Measurements from ENCODE around the gene IRF2.

DNA sequence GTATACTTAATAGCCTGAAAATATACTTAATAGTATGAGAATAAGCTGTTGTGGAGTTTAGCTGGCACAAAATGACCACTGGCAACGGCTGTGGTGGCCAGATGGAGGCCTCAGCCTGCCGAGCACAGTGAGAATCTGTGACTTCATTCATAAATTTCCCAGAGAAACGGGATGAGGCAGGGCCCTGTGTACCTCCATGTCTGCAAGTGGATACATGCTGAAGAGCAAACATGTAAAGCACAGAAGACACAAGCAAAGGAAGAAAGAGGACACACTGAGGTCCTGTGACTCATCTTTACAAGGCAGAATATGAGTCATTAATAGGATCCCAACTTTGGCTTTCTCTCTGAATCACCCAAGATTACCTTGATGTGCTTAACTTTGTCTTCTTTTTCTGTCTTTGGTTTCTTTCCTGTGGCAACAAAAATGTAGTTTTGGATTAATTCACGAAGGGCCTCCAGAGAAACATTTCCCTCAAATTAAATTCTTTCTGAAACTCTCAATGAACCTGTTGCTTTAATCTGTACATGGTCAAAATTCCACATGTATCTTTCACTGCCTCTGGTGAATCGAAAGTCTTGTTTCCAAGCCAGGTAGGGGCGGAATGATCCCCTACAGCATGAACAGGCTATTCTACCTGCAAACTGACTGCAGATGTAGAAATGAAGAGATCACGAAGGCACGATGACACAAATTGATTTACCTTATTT lies 56.4 kb downstream of the IRF2 start:
- no peak for TF ChIP-seq EZH2 (IDR thresholded peaks at IDR 0.05)
- no peak for TF ChIP-seq POLR2AphosphoS5 (IDR thresholded peaks at IDR 0.05; ENCODE audit: borderline replicate concordance, low read depth, low read length)
- TF ChIP-seq FOXP2 (optimal IDR thresholded peaks at IDR 0.05; ENCODE audit: control extremely low read depth, extremely low read length, insufficient read depth): no peak

Measured in SK-N-MC (cell line).